ENCODE results near the gene JMY. TPM values are rescaled to one million over a fixed set of nuclear protein-coding genes. Genes with fewer than 3 reads are reported as not detected.

JMY gene
- total and polyA plus RNA-seq, 2 of the 8 experiments (the other 6 are each of a cell fraction or from before 2014, with no cell fraction given), result 2.8 to 13.9 TPM

GRCh38 chr5:79237740-79238560, 2.0 kb downstream of the JMY start (continued):
- TF ChIP-seq CHD7 (IDR thresholded peaks at IDR 0.05; ENCODE audit: insufficient replicate concordance, low read length) (no peak), CREB1 (IDR thresholded peaks at IDR 0.05) (no peak), HDAC2 (IDR thresholded peaks at IDR 0.05; ENCODE audit: borderline replicate concordance in 1 of 2, low read depth in 2 of 2, low read length in 2 of 2) (no peak), TEAD4 (IDR thresholded peaks at IDR 0.05; ENCODE audit: low read depth, low read length) (no peak), SP2 (IDR thresholded peaks at IDR 0.05; ENCODE audit: low read length) (no peak), CEBPB (IDR thresholded peaks at IDR 0.05; ENCODE audit: low read depth, low read length) (no peak), BRCA1 (IDR thresholded peaks at IDR 0.05; ENCODE audit: low read depth, low read length) (no peak), ASH2L (IDR thresholded peaks at IDR 0.05; ENCODE audit: low read length) (no peak), KDM1A (IDR thresholded peaks at IDR 0.05; ENCODE audit: borderline replicate concordance, low read length) (no peak), HDAC6 (IDR thresholded peaks at IDR 0.05; ENCODE audit: low read depth, low read length) (no peak), RXRA (IDR thresholded peaks at IDR 0.05; ENCODE audit: insufficient read depth, low read depth, low read length) (no peak)
